SIG-M5 treated with dmso at 0.1 percent for 504 hours (cell line): ENCODE results near the gene EML5.
A peak's percentile ranks its signal among the peaks of the same experiment; 100 is the strongest.
"Not testable (repeated sequence)": the region's sequence is repeated elsewhere in the genome, so short reads cannot be mapped to it uniquely, and the experiment has no call there.

Source experiments
- DNase-seq: peaks from one replicate; lab custom pipeline; 2025; ENCODE audit not compliant: unreplicated experiment; lab: John Stamatoyannopoulos, UW

EML5 gene

GRCh38 chr14:88792473-88793258 is at the start of gene EML5:
Gene EML5, minus strand, starts transcription at chr14:88792953. Its CDS starts 450 bp downstream, at chr14:88792503.
- DNase-seq, result peak; percentile 71

- no peak for DNase-seq
These were observed 49.7 kb upstream of the EML5 start for GRCh38 chr14:88842414-88842813.

- DNase-seq, result no peak
These were observed 49.0 kb upstream of the EML5 start for GRCh38 chr14:88841741-88842140.

- DNase-seq, result no peak
These were observed 48.2 kb upstream of the EML5 start for GRCh38 chr14:88840926-88841325.

GRCh38 chr14:88838015-88838414 is 45.3 kb upstream of the EML5 start:
- no peak for DNase-seq

GRCh38 chr14:88837495-88837894 is 44.7 kb upstream of the EML5 start:
- no peak for DNase-seq

- no peak for DNase-seq
These were observed 42.9 kb upstream of the EML5 start for GRCh38 chr14:88835661-88836060.

- DNase-seq, result no peak
These were observed 42.2 kb upstream of the EML5 start for GRCh38 chr14:88834883-88835431.

- DNase-seq, result no peak
These were observed 38.5 kb upstream of the EML5 start for GRCh38 chr14:88831284-88831683.

GRCh38 chr14:88829685-88830302 is 37.0 kb upstream of the EML5 start:
- DNase-seq, result no peak

- DNase-seq, result peak; percentile 56
These were observed 36.4 kb upstream of the EML5 start for GRCh38 chr14:88829188-88829587.

- no peak for DNase-seq
These were observed 32.8 kb upstream of the EML5 start for GRCh38 chr14:88825503-88825902.

- DNase-seq, result no peak
These were observed 32.3 kb upstream of the EML5 start for GRCh38 chr14:88825078-88825458.

GRCh38 chr14:88824314-88825077 is 31.7 kb upstream of the EML5 start, which contains the start of gene TTC8:
Gene TTC8, plus strand, starts transcription at chr14:88824651. Its CDS starts 57 bp downstream, at chr14:88824708.
- DNase-seq, result peak; percentile 87

GRCh38 chr14:88823968-88824313 is 31.2 kb upstream of the EML5 start:
- no peak for DNase-seq

- DNase-seq, result no peak
These were observed 29.1 kb upstream of the EML5 start for GRCh38 chr14:88821888-88822287.

- DNase-seq, result no peak
These were observed 28.6 kb upstream of the EML5 start for GRCh38 chr14:88821378-88821777.

GRCh38 chr14:88819674-88820073 is 26.9 kb upstream of the EML5 start:
- DNase-seq, result not testable (repeated sequence)

- DNase-seq, result no peak
These were observed 25.3 kb upstream of the EML5 start for GRCh38 chr14:88818018-88818417.

- no peak for DNase-seq
These were observed 23.2 kb upstream of the EML5 start for GRCh38 chr14:88815980-88816379.

GRCh38 chr14:88808359-88808758 is 15.6 kb upstream of the EML5 start:
- DNase-seq, result no peak

- no peak for DNase-seq
These were observed 11.7 kb upstream of the EML5 start for GRCh38 chr14:88804477-88804876.
